T-helper 9 cell (primary cell): Measurements from ENCODE around the gene AGAP5.
"Not testable (repeated sequence)": the region's sequence is repeated elsewhere in the genome, so short reads cannot be mapped to it uniquely, and the experiment has no call there.

ENCODE experiments used
- DNase-seq: peaks from one replicate; pipeline ENCODE4 v3.0.0-alpha.2; 2020
- total RNA-seq, 2 donors: gene quantifications; one replicate each; lab custom pipeline; 2026; lab: John Stamatoyannopoulos, UW

AGAP5 gene
- total RNA-seq: 0 to 0.49 reads per million in 2 donors

GRCh38 chr10:73697675-73698159, at the start of gene AGAP5:
Gene AGAP5 (minus strand): TSS chr10:73698109. CDS start chr10:73697755, 354 bp downstream.
- DNase-seq: not testable (repeated sequence)

- no peak for DNase-seq
These were observed 48.8 kb upstream of the AGAP5 start for GRCh38 chr10:73746721-73747120.

GRCh38 chr10:73744664-73744975, 46.7 kb upstream of the AGAP5 start:
- DNase-seq: peak; percentile 41

- DNase-seq: peak; percentile 92
These were observed 46.2 kb upstream of the AGAP5 start, which contains the start of gene SEC24C for GRCh38 chr10:73743905-73744663. Gene SEC24C (plus strand): TSS chr10:73744372. CDS start chr10:73746833, 2,461 bp downstream.

GRCh38 chr10:73743327-73743904, 45.5 kb upstream of the AGAP5 start:
- no peak for DNase-seq

- no peak for DNase-seq
These were observed 44.5 kb upstream of the AGAP5 start for GRCh38 chr10:73742454-73742734.

GRCh38 chr10:73740501-73741254, 42.8 kb upstream of the AGAP5 start:
- not testable (repeated sequence) for DNase-seq

- no peak for DNase-seq
These were observed 36.9 kb upstream of the AGAP5 start for GRCh38 chr10:73734796-73735305.

- DNase-seq: no peak
These were observed 36.3 kb upstream of the AGAP5 start for GRCh38 chr10:73734028-73734720.

- DNase-seq: no peak
These were observed 35.2 kb upstream of the AGAP5 start for GRCh38 chr10:73732931-73733623.

GRCh38 chr10:73732426-73732825, 34.5 kb upstream of the AGAP5 start:
- no peak for DNase-seq

- no peak for DNase-seq
These were observed 33.9 kb upstream of the AGAP5 start for GRCh38 chr10:73731588-73732375.

GRCh38 chr10:73730153-73730906, 32.4 kb upstream of the AGAP5 start:
- peak; percentile 83 for DNase-seq

GRCh38 chr10:73729781-73730152, 31.9 kb upstream of the AGAP5 start:
- DNase-seq: not testable (repeated sequence)

- DNase-seq: no peak
These were observed 25.6 kb upstream of the AGAP5 start for GRCh38 chr10:73723516-73723915.

GRCh38 chr10:73720561-73720960, 22.7 kb upstream of the AGAP5 start:
- DNase-seq: not testable (repeated sequence)

- DNase-seq: no peak
These were observed 19.6 kb upstream of the AGAP5 start for GRCh38 chr10:73717556-73717955.

GRCh38 chr10:73716251-73716650, 18.3 kb upstream of the AGAP5 start:
- no peak for DNase-seq

- not testable (repeated sequence) for DNase-seq
These were observed 17.6 kb upstream of the AGAP5 start for GRCh38 chr10:73715179-73716156.
